Brain microvascular endothelial cell (primary cell): ENCODE results near the gene DLEU7.

Experiments
- DNase-seq: peaks from one replicate; pipeline ENCODE4 v3.0.0-alpha.2; 2020
- H3K27ac ChIP-seq: fragments of 250-450 bp; sonication (Bioruptor Pico); 2 replicates; pipeline ENCODE4 v1.5.1; 2020; ENCODE audit warnings: mild to moderate bottlenecking, moderate library complexity
- H3K27me3 ChIP-seq: fragments of 250-450 bp; sonication (Bioruptor Pico); replicated peaks from 2 replicates; pipeline ENCODE4 v1.5.1; 2020; ENCODE audit warnings: mild to moderate bottlenecking
- H3K36me3 ChIP-seq: fragments of 250-450 bp; sonication (Bioruptor Pico); replicated peaks from 2 replicates; pipeline ENCODE4 v1.5.1; 2020; ENCODE audit warnings: mild to moderate bottlenecking
- H3K4me3 ChIP-seq: 2 replicates; pipeline ENCODE4 v1.5.1; 2011; ENCODE audit warnings: low read depth, mild to moderate bottlenecking, control low read depth, low read length, moderate library complexity
- CTCF ChIP-seq: IDR thresholded peaks from 2 replicates; pipeline ENCODE4 v1.5.1; 2011; ENCODE audit warnings: low read depth, mild to moderate bottlenecking, moderate library complexity, low read length, control low read depth, inconsistent platforms; ENCODE audit errors: missing control alignments
- in situ Hi-C: cut with HindIII; loops from 2 replicates; pipeline ENCODE4 v1.10.0; 2017; ENCODE audit warnings: low sequenced_read_pairs, low pct_ligation_motif_present

The DLEU7 gene

GRCh38 chr13:50843257-50844083, at the start of gene DLEU7:
Gene DLEU7 (minus strand): TSS chr13:50843692. CDS start chr13:50843646, 46 bp downstream.
- in situ Hi-C loops: no loop called here

GRCh38 chr13:50892210-50892944, 48.9 kb upstream of the DLEU7 start:
- DNase-seq: no peak
- in situ Hi-C loops: no loop called here
- no peak overlapping the region for H3K4me3 ChIP-seq
- H3K36me3 ChIP-seq: no peaks in the 10 kb centered on the region
- no peak overlapping the region for H3K27ac ChIP-seq
- H3K27me3 ChIP-seq: no peaks in the 10 kb centered on the region
- no peak for TF ChIP-seq CTCF

More at GRCh38 chr13:50843257-50844083, at the start of gene DLEU7:
- Histone ChIP-seq H3K27ac (no peak within 1 kb of the TSS), H3K36me3 (no peaks in the 10 kb centered on the region), H3K4me3 (peak within 1 kb of the TSS; percentile 46), H3K27me3 (no peaks in the 10 kb centered on the region)
- no peak for DNase-seq
- no peak for TF ChIP-seq CTCF

GRCh38 chr13:50891206-50891605, 47.7 kb upstream of the DLEU7 start:
- Histone ChIP-seq H3K36me3 (no peaks in the 10 kb centered on the region), H3K27ac (no peak overlapping the region), H3K27me3 (no peaks in the 10 kb centered on the region), H3K4me3 (no peak overlapping the region)
- no peak for DNase-seq
- in situ Hi-C loops: no loop called here
- no peak for TF ChIP-seq CTCF

GRCh38 chr13:50889317-50889716, 45.8 kb upstream of the DLEU7 start:
- Histone ChIP-seq H3K27me3 (no peaks in the 10 kb centered on the region), H3K27ac (no peak overlapping the region), H3K36me3 (no peaks in the 10 kb centered on the region), H3K4me3 (no peak overlapping the region)
- no peak for DNase-seq
- in situ Hi-C loops: no loop called here
- no peak for TF ChIP-seq CTCF

- no peak for DNase-seq
- Histone ChIP-seq H3K27ac (no peak overlapping the region), H3K4me3 (no peak overlapping the region), H3K27me3 (no peaks in the 10 kb centered on the region), H3K36me3 (no peaks in the 10 kb centered on the region)
- TF ChIP-seq CTCF: no peak
- in situ Hi-C loops: no loop called here
These were observed 44.9 kb upstream of the DLEU7 start for GRCh38 chr13:50888362-50888761.
